ENCODE data around the gene TIMM10B.

TIMM10B gene

DNA sequence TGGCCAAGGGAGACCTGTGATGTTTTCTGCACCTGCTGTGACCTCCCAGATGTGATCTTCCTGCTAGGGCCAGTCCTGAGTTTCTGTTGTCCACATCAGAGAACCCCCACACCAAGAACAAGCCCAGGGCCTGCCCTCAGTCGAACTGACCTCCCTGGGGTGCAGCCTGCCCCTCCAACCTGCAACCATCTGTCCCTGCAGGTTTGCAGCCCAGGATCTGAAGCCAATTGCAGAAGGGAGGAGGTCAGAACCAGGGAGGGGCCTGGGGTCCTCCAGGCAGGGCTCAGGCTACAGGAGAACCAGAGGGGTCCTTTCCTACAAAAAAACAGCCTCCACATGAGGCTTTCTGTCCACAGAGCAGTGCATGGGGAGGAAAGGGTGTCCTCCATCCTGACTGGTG, 8.4 kb upstream of the TIMM10B start:
- TF ChIP-seq, protein P1, sequence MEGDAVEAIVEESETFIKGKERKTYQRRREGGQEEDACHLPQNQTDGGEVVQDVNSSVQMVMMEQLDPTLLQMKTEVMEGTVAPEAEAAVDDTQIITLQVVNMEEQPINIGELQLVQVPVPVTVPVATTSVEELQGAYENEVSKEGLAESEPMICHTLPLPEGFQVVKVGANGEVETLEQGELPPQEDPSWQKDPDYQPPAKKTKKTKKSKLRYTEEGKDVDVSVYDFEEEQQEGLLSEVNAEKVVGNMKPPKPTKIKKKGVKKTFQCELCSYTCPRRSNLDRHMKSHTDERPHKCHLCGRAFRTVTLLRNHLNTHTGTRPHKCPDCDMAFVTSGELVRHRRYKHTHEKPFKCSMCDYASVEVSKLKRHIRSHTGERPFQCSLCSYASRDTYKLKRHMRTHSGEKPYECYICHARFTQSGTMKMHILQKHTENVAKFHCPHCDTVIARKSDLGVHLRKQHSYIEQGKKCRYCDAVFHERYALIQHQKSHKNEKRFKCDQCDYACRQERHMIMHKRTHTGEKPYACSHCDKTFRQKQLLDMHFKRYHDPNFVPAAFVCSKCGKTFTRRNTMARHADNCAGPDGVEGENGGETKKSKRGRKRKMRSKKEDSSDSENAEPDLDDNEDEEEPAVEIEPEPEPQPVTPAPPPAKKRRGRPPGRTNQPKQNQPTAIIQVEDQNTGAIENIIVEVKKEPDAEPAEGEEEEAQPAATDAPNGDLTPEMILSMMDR (conservative IDR thresholded peaks at IDR 0.05; ENCODE audit: low read depth, low read length) = no peak
- peak overlapping the region; percentile 84 for H3K4me3 ChIP-seq (ENCODE audit: low read depth, low read length)
- no peak for DNase-seq (ENCODE audit: low read depth)

DNA sequence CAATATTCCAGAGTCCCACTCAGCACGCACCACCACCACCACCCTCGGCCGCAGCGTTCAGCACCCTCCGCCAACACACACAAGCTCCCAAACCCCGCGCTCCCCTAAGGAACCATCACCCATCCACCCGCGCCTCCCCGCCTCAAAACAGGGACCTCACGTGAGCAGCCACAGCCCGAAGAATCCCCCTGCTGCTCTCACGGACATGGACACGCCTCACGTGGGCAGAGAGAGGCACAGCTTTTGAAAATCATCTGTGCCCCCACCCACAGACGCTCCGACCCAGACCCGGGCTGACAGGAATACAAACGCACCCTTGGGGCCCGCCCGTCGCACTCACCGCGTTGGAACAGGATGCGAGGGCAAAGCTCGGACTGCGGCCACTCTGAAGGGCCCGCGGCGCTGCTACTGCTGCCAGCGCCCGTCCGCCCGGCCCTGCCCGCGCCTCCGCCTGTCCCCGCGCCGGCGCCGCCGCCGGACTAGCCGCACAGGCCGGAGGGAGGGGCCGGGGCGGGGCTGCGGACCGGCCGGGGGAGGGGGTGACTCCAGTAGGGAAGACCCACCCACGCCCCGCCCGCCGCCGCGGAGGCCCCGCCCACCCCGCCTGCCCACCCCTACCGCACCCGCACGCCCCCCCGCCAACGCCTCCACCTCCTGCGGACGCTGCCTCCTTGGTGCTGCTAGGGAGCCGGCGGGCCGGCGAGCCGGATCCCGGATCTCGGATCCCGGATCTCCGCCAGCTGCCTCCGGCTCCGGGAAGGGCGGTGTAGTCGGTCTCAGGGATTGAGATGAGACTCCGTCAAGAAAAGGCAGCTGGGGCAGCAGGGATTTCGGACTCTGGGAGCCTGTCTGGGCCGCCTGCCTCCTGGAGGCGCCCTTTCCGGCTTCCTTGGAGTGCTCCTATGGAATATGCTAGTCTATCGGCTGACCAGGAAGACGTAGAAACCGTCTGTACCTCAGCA, 7.6 kb upstream of the TIMM10B start, which contains the start of gene TRIM3:
TRIM3 (minus strand) TSS at position 491 of the 962 bp plus-strand sequence. CDS start 8,246 bp downstream, outside the sequence.
- peak; percentile 91 for DNase-seq (ENCODE audit: low read depth)
- H3K4me3 ChIP-seq (ENCODE audit: low read depth, low read length) = peak within 1 kb of the TSS; percentile 84
- TF ChIP-seq, protein P1 (conservative IDR thresholded peaks at IDR 0.05; ENCODE audit: low read depth, low read length) = peak; percentile 56

DNA sequence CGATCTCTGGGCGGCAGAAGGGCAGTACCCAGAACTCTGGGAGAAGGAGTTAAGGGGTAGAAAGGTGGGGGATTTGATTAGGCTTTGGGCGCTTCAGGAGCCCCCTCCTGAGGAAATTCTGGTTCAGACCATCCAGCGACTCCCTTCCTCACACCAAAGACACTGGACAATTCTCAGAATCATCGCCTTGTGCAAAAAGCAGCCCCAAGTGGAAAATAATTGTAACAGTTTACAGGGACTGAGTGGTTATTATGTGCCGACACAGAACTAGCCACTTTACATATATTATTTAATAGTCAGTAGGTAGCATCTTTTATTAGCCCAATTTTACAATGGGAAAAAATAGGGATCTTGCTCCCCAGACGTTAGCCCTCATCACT, 6.9 kb upstream of the TIMM10B start:
- peak overlapping the region; percentile 84 for H3K4me3 ChIP-seq (ENCODE audit: low read depth, low read length)
- TF ChIP-seq, protein P1 (conservative IDR thresholded peaks at IDR 0.05; ENCODE audit: low read depth, low read length) = no peak
- DNase-seq (ENCODE audit: low read depth) = no peak

- TF ChIP-seq, protein P1 (conservative IDR thresholded peaks at IDR 0.05; ENCODE audit: low read depth, low read length) = no peak
- no peak overlapping the region for H3K4me3 ChIP-seq (ENCODE audit: low read depth, low read length)
- no peak for DNase-seq (ENCODE audit: low read depth)
These were observed 6.3 kb upstream of the TIMM10B start for GRCh38 chr11:6474806-6475500.

DNA sequence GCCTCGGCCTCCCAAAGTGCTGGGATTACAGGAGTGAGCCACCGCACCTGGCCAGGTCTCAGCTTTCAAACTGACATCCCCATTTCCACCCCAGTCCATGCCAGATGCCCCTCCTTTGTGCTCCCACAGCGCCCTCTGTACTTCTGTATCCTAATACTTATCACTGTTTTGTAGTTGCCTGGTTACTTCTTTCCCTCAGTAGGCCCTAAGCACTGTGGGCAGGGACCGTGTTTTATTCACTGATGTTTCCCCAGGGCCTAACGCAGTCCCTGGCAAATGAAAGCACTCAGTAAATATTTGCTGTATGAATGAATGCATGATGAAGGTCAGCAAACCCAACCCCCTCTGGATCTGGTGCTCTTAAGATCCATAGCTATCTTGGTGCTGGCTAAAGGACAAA, 5.4 kb upstream of the TIMM10B start:
- DNase-seq (ENCODE audit: low read depth) = no peak
- H3K4me3 ChIP-seq (ENCODE audit: low read depth, low read length) = no peak overlapping the region
- TF ChIP-seq, protein P1 (conservative IDR thresholded peaks at IDR 0.05; ENCODE audit: low read depth, low read length) = peak; percentile 7

GRCh38 chr11:6476571-6476970, 4.7 kb upstream of the TIMM10B start:
- TF ChIP-seq, protein P1 (conservative IDR thresholded peaks at IDR 0.05; ENCODE audit: low read depth, low read length) = no peak
- DNase-seq (ENCODE audit: low read depth) = no peak
- no peak overlapping the region for H3K4me3 ChIP-seq (ENCODE audit: low read depth, low read length)
